Hematopoietic multipotent progenitor cell (in vitro differentiated cells): ENCODE measurements around the gene BNC1. TPM values are rescaled to one million over a fixed set of nuclear protein-coding genes. Genes with fewer than 3 reads are reported as not detected.

Source experiments
- DNase-seq, 3 donors: peaks; one replicate each; pipeline ENCODE4 v3.0.0-alpha.2; 2011 to 2015; ENCODE audit warnings: low read depth in 2 of 3, low spot score in 2 of 3
- total RNA-seq: library from RNA; depleted of rRNA; stranded (reverse); fragments of >200 nt; gene quantifications from one replicate; pipeline ENCODE4 v1.2.3, GENCODE V29; 2012

BNC1 gene, protein sequence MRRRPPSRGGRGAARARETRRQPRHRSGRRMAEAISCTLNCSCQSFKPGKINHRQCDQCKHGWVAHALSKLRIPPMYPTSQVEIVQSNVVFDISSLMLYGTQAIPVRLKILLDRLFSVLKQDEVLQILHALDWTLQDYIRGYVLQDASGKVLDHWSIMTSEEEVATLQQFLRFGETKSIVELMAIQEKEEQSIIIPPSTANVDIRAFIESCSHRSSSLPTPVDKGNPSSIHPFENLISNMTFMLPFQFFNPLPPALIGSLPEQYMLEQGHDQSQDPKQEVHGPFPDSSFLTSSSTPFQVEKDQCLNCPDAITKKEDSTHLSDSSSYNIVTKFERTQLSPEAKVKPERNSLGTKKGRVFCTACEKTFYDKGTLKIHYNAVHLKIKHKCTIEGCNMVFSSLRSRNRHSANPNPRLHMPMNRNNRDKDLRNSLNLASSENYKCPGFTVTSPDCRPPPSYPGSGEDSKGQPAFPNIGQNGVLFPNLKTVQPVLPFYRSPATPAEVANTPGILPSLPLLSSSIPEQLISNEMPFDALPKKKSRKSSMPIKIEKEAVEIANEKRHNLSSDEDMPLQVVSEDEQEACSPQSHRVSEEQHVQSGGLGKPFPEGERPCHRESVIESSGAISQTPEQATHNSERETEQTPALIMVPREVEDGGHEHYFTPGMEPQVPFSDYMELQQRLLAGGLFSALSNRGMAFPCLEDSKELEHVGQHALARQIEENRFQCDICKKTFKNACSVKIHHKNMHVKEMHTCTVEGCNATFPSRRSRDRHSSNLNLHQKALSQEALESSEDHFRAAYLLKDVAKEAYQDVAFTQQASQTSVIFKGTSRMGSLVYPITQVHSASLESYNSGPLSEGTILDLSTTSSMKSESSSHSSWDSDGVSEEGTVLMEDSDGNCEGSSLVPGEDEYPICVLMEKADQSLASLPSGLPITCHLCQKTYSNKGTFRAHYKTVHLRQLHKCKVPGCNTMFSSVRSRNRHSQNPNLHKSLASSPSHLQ
- total RNA-seq: not detected

DNA sequence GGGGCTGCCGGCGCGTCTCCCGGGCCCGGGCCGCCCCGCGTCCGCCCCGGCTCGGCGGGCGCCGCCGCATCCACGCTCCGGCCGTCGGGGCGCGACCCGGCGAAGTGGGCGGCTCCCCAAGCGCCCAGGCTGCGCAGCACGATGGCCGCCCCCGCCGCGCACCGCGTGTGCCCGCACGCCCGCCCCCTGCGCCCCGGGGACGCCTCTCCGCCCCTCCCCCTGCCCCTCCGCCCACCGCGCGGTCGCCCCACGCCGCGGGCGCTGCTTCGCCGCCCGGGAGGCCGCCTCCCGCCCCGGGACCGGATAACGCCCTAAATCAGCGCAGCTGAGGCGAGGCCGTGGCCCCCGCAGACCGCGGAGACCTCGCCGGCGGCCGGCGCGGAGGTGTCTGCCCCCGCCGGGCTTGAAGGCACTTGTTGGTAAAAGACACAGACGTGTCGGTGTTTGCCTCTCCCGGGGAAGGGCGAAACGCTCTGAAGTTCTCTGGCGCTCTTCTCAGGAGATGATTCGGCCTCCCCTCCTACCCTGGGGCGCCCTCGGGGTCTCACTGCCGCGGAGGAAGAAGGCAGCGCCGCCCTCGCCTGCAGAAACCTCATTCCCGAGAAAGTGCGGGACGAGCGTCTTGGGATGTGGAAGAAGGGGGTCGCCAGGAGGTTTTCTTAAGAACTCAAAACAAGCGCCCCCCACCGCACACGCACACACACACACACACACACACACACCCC is at the start of gene BNC1:
Gene BNC1, minus strand, starts transcription at position 106 of the 725 bp plus-strand sequence. Its CDS starts 36 bp downstream, at position 70.
- DNase-seq: peak in 1 of 3 donors; percentile 15

DNA sequence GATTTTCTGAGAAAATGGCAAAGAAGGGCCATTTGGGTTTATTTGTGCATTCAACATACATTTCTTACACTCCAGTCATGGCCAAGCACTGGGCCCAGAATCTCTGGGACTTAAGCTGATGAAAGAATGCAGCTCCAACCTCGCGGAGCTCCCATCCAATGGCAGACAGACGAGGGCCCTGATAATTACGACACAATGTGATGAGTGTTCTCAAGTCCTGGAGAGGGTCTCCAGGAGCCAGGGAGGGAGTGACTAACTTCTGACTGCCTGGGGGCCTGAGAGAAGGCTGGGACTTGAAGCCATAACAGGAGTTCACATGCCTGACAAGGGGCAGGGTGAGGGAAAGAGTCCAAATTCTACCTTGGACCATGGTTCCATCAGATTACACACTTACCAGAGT is 42.6 kb upstream of the BNC1 start:
- no peak for DNase-seq

DNA sequence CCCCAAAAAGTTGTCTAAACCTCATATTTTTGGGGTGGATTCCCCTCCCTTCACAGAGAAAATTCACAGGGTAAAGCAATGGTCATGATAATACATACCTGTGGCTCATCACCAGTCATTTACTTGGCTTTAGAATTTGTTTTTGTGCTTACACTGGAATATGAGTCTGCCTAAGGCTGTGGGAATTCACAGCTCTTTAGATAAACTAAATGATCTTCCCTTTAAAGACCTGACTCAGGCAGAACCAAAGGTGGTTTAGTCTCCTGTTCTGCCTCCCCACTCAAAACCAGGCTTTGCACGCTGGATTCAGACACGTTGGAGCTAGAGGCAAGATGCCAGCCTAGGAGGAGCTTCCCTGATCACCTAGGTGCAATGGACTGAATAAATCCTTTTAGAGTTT is 40.3 kb upstream of the BNC1 start:
- DNase-seq: no peak

DNA sequence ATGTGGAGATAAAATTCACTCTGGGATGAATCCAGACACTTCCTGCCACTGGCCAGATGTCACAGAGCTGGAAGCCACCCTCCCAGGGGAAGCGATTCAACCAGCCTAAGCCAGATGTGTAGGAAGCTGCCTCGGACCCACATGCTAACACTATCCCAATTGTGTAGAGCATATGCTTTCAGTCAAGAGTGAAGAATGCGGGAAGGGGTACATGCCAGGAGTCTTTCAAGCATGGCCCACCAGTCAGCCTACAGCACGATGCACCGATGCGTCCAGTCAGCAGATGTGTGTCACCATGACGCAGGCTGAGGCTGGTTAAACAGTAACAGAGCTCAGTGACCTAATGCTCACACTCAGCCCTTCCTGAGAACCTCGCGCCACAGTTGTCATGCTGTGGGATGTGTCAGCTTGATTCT is 38.8 kb upstream of the BNC1 start:
- no peak for DNase-seq

DNA sequence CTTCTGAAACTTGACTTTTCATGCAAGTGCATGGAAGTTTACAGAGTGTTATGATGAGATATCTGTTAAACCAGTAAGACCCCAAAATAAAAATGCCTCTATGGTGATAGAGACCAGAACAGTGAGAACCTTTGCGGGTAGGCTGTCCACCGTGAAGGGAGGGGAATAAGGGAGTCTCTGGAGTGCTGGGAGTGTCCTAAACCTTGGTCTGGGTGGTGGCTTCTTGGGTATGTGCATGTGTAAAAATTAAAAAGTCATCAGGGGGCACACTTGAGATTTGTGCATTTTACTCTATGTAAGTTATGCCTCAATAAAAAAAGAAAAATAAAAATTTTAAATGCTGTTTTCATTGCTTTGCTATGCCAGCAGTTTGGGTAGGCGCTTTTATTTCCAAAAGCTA is 38.2 kb upstream of the BNC1 start:
- DNase-seq: no peak

DNA sequence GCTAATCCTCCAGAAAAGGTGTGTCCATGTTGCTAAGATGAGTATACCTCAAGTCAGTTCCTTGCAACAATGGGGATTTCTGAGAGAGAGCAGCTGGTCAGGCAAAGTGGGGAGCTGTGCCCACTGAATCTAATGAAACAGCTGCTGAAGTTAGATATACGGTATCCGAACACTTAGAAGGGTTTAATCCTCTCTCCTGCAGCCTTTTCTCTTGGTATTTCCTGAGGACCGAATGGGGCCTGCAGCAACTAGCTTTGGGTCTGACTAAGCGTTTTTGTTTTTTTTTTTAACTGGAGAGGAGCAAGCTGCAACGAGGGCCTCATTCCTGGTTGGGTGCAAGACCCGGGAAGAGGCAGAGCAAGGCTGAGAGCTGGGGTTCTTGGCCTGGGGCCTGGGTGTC is 37.6 kb upstream of the BNC1 start:
- no peak for DNase-seq

DNA sequence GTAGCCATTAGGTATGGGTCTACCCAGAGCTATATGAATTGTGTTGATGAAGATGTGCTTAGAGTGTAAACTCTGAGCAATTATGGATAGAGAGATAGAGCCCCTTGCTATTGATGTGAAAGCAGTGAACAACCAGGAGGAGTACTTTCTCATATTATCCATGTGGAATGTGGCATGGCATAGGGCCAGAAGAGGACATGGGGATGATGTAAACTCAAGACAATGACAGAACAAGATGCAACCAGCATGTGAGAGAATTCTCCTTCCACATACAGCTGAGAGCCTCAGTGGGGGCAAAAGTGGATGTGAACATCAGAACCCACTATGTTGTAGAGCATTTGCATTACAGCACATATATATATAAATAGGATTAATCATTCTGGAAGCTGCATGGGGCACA is 36.4 kb upstream of the BNC1 start:
- DNase-seq: no peak

DNA sequence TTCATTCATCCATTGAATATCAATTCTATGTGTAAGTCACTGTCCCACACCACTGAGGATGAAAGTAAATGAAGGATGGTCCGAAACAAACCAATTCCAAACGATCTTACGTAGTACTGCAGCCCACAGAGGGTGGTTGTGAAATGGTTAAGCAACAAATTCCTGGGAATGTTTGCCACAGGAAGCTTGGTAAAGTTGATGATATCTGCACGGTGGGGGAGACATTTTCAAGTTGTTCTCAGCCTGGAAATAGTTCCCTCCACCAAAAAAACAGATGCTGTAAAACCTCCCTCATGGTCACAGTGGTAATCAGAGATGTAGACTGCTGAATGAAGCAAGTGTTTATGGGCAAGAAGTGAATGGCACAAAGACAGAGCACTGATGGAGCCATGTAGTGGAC is 35.9 kb upstream of the BNC1 start:
- no peak for DNase-seq

DNA sequence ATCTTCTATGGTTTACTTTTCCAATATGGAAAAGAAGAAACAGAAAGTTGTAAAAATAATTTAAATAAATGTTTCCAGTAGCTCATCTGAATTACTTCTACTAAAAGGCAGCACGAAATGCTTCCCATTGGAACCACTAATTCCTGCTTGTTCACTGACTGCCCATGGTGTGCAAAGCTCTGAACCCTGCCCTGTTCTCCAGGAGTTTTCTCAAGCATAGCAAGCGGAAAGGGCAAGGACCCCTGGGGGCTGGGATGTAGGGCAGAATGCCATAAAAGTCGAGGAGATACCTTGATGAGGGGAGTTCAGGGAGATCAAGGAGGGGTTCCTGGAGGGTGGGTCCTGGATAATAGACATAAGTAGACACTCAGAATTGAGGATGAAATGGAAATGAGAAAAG is 35.3 kb upstream of the BNC1 start:
- no peak for DNase-seq

DNA sequence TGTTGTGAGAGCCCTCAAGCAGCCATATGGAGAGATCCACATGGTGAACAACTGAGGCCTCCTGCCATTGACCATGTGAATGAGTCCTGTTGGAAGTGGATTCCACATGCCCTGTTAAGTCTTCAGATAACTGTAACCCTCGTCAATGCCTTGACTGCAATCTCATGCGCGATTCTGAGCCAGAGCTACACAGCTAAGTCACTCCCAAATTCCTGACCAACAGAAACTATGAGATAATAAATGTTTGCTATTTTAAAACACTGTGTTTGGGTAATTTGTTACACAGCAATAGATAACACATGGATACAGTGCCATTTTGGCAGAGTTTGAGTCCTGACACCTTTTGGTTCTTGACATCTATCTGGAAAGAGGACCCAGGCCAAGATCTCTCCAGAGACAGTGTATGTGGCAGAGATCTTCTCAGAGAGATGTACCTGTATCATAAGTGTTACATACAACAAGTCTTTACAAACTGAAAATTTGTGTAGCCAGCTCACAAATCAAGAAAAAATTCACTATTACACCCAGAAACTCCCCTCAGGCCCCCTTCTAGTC is 34.5 kb upstream of the BNC1 start:
- no peak for DNase-seq

DNA sequence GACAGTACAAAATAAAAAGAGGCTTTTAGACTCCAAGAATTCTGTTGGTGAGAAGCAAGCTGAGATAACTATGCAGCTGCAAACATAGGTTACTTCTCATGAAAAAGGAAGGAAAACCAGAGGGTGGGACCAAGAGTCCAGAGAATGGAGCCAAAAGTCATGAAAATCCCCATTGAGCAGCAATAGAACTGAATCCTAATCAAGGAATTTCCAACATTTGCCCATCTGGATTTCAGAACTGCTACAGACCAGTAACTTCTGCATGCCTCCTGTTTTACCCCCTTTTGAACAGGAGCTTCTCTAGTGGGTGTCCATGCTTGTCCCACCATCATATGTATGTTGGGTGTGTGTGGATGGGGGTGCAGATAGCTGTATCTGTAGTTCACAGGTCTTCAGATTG is 33.6 kb upstream of the BNC1 start:
- no peak for DNase-seq

DNA sequence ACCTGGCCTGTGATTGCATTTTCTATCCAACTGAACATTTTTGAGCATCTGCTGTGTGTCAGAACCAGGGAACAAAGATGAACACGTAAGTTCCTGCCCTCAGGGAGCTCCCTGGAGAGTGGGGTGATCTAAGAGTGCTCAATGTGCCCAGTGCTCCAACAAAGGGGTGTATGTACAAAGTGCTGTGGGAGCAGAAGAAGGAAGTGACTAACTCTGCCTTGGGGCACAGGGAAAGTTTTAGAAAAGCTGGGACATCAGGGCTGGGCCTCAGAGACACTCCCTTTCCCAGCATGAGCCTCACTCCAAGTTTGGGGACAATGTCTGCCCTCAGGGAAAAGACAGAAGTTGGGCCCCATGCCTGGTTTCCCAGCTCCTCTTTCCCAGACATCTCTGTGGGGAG is 27.6 kb upstream of the BNC1 start:
- DNase-seq: no peak

DNA sequence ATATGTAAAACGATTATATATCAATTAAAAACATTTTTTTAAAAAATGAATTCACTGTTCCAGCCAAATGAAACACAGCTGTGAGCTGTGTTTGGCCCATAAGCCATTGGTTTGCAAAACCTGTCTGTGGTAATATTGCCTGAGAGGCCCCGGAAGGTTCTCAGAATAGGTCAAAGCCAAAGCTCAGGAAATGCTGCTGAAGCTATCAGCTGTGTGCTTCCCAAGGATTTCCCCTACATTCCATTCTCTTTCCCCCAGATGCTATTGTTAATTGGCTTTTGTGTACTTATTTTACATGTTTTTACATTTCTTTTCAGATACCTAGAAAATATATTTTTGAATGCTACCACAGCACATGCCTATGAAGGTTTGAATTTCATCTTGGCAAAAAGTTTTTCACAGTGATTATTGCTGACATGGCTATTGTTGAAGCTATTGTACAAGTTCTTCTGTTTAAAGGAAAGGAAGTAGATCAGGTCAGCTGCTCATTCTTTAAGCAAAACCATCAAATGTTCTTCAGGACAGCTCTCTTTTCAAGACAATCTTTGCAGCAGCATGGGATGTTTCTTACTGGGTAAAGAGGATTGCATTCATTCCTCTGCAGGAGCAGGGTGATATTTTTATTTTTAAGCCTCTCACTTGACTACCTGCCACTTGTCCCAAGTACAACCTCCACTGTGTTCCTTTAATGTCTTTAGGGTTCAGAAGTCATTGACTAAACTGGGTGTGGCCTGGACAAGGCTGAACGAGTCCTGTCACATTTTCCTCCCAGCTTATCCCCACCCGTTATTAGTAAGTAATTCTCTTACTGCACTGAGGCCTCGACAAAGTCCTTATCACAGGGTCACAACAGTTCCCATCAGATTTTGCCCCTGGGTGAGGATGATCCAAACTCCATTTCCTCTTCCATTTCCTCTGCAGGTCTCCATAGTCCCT is 26.3 kb upstream of the BNC1 start:
- DNase-seq: no peak

DNA sequence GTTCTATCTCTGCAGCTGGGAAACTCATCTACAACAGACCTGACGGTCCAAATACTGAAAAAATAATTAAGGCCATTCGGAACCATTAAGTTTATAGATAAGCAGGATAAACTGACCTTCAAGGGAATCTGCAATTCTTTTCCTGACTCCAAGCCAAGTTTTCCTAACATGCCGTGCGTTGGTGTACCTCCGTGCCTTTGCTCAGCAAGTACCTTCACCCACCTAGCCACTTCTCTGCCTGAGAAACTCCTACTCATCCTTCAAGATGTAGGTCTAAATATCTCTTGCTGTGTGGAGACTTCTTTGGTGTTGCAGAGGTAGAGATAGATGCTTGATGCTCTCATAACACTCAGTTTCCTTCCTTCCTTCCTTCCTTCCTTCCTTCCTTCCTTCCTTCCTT is 24.2 kb upstream of the BNC1 start:
- DNase-seq: no peak

DNA sequence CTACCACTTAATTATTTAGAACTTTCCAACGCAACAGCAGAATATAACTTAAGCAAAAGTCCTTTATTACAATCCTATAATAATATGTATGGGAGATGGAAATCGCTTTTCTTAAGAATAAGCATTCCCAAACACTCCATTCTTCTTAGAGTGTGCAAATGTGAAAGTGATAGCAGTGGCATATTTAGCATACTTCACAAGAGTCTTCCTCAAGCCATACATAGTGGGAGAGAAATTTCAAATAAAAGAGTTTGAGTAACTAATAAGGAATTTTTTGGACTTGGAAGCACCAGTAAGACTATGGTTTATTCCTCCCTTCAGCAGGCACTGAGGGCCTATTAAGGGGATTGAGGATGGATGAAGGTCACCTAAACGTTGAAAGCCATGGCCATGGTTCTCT is 22.1 kb upstream of the BNC1 start:
- DNase-seq: no peak

DNA sequence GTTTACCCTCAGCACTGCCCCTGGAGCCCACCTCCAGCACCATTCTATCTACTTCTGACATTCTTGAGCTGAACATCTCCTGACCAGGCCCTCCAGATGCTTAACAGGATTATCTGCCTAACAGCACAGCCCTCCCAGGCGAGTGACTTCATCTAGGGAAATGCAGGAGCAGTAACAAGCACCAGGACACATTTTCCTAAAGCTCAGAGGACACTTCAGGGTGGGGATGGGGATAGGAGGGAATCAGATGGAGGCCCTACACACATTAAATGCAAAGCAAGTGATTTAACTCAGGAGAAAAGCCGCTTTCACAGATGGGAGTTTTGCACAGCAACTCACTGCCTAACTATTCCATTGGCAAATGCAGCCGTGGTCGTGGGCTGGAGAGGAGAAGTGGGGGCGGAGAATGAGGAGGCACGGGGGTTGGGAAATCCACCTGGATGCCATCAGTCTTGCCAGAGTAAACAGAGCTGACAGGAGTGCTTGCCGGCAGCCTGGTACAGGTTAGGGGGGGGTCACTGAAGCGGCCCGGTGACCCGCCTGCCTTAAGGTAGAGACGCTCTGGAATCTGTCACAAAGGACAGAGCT is 21.3 kb upstream of the BNC1 start:
- no peak for DNase-seq

DNA sequence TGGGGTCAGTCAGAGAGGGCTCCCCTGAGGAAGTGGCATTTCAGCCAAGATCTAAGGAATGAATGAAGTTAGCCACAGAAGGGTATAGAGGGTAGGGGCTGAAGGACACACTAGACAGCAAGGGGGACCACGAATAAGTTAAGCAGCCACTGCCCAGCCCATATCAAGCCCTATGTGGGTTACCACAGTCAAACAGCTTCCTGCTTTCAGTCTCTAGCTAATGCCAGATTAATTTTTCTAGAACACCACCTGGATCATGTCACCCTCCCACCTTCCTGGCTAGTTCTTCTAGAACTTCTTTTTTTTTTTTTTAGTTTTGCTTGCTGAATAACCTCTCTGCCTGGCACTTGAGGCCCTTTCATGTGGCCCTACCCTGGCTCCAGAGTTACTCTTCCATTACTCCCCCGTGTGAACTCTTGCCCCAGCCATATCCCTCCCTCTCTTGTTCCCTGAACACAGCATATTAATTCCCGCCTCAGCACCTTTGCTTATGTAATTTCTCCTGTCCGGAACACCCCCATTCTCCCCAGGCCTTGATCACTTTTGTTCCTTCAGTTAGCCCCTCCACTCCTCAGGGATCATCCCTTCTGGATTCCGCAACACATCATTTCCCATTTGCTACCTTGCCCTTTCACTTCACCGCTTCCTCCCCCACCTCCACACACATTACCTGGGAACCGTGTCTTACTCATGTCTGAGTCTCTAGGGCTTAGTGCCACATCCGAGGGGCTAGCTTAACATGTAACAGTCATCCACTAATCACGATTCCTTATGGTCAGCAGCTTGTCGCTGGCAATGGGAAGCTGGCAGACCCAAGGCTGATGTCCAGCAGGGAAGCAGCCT is 20.6 kb upstream of the BNC1 start:
- peak in 1 of 3 donors; percentile 9 for DNase-seq

DNA sequence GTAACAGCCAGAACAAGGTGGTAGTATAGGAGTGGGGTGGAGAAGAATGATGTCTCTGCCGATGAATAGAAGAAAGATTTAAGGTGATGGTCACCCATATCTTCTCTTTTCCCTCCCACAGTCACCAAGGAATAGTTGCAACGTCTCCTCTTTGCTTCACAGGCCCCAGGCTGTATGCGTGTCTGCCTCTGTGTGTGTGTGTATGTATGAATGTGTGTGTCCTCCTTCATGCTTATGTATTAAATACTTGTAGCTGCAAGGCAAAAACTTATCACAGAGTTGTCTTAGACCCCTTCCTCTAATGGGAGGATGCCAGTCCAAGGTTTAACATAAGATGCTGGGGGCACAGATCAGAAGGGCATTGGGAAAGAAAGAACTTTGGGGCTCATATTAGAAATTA is 19.1 kb upstream of the BNC1 start:
- no peak for DNase-seq
